GM18909 (cell line): ENCODE measurements around the gene MED9.
"Not testable (repeated sequence)": the region's sequence is repeated elsewhere in the genome, so short reads cannot be mapped to it uniquely, and the experiment has no call there.

Source experiments
- ATAC-seq: cut with Tn5 transposase; IDR thresholded peaks from one replicate; pipeline ENCODE4 v1.9.1; 2021; ENCODE audit warnings: mild to moderate bottlenecking; ENCODE audit not compliant: unreplicated experiment, poor library complexity

Gene MED9

DNA sequence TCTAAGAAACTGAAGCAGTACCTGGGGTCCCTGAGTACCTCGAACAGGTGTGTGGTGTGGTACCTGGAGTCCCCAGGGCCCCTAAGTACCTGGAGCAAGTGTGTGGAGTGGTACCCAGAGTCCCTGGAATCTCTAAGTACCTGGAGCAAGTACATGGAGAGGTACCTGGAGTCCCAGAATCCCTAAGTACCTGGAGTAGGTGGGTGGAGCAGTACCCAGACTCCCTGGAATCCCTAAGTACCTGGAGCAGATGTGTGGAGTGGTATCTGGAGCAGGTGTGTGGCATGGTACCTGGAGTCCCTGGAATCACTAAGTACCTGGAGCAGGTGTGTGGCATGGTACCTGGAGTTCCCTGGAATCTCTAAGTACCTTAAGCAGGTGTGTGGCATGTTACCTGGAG is 22.5 kb upstream of the MED9 start:
- ATAC-seq = no peak

DNA sequence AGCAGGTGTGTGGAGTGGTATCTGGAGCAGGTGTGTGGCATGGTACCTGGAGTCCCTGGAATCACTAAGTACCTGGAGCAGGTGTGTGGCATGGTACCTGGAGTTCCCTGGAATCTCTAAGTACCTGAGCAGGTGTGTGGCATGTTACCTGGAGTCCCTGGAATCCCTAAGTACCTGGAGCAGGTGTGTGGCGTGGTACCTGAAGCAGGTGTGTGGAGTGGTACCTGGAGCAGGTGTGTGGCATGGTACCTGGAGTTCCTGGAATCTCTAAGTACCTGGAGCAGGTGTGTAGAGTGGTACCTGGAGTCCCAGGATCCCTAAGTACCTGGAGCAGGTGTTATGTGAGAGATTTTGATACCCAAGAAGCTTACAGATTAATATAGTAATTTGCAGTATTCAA is 22.1 kb upstream of the MED9 start:
- not testable (repeated sequence) for ATAC-seq

DNA sequence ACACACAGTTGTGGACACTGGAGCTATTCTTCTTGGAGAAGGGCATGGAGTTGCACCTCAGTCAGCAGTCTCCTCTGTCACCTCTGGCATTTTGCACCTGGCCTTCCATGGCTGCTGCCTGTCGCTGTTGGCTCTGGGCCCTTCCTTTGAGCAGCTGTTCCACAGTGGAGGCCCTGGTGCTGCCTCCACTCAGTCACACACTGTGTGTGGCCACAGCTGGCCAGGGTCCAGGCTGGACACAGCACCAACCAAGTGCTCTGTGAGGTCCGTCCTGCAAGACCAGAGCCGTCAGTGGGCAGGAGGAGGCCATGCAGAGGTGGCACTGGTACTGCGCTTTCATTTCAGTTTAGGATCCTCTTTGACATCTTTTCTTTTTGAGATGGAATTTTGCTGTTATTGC is 21.6 kb upstream of the MED9 start:
- ATAC-seq = no peak

DNA sequence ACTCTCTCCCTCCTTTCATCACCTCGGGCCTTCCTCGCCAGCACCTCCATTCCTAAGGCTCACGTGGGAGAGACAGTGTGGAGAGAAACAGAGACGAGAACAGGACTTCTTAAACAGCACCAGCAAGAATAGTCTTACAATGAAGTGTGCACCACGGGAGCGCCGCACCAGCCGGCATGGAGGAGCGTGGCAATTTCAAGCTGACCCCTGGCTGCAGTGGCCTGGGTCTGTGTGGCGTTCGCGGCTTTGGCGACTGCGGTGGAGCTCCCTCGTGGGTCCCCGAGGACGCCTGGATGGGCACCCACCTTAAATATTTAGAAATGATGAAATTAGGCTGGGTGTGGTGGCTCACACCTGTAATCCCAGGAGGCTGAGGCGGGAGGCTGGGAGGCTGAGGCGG is 20.5 kb upstream of the MED9 start:
- no peak for ATAC-seq

DNA sequence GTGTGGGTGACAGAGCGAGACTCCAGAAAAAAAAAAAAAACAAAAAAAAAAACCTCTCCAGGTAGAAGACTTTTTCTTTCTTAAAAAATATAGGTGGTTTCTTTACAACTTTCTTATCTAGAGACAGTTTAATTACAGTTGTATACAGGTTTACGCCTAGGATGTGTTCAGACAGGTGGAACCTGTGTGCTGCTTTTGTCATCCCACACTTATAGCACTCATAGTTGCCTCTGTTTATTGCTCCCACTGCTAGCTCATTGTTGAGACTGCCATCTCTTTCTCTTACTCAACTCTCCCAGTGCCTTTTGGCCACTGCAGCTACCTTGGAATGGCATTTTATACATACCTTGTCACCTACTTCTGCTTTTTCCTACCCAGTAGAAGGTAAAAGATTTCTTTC is 19.1 kb upstream of the MED9 start:
- ATAC-seq = no peak

DNA sequence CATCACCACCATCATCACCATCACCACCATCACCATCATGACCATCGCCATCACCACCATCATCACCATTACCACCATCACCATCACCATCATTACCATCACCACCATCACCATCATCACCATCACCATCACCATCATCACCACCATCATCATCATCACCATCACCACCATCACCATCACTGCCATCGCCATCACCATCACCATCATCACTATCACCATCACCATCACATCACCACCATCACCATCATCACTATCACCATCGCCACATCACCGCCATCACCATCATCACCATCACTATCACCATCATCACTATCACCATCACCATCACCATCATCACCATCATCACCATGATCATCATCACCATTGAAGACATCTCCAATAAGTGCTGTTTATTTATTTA is 16.8 kb upstream of the MED9 start:
- no peak for ATAC-seq

DNA sequence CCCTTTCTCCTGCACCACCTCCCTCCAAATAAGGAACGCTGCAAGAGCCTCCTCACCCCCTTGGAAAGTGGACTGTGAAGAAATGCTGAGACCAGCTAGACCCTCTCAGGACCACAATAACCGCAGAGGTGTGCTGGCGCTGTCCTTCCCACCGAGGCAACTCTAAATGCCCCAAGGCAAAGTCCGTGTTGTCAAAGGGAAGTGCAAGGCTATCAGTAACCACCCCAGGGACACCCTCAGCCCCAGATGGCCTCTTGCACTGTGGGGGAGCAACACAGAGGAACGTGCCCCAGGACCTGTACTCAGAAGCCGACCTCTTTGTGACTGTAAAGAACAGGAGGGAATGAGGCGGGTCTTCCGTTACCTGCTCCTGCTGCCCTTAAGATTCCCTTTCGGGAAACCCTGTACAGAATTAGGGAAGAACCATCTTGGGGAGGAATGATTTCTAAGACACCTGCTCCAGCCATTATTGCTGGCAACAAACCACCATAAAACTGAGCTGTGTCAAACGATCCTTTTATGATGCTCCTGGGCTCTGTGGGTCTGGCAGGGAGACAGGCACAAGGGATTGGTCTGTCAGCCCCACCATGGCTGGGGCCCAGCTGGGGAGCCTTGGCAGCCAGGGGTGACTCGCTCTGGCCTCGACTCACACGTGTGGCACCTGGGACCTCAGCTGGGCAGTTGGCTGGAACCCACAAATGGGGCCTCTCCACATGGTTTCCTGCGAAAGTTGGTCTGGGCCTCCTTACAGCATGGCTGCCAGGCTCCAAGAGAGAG is 14.6 kb upstream of the MED9 start:
- ATAC-seq = no peak

DNA sequence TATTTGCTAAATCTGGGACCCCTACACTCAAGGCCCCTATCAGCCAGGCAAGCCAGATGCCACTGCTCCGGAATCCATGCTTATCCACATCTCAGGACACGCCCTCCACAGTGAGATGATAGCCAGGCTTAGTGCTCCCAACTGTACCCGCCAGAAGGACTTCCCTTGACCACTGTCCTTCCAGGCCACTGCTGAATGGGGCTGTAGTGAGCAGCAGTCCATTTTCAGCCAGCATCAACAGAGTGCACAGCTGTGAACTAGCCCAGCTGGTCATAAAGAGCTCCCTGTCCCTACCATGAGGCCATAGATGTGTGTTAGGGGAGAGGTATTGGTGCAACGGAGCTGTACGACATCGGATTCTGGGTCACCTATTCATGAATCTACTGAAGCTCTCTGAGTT is 13.0 kb upstream of the MED9 start:
- no peak for ATAC-seq

DNA sequence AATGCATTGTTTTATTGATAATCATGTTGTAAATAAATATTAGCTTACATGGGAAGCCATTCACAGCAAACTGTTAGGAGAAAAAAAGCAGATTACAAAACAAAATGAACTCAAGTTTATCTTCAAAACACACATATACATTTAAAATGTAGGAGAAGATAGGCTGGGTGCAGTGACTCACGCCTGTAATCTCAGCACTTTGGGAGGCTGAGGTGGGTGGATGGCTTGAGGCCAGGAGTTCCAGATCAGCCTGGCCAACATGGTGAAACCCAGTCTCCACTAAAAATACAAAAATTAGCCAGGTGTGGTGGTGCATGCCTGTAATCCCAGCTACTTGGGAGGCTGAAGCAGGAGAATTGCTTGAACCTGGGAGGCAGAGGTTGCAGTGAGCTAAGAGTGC is 10.9 kb upstream of the MED9 start:
- ATAC-seq = not testable (repeated sequence)

DNA sequence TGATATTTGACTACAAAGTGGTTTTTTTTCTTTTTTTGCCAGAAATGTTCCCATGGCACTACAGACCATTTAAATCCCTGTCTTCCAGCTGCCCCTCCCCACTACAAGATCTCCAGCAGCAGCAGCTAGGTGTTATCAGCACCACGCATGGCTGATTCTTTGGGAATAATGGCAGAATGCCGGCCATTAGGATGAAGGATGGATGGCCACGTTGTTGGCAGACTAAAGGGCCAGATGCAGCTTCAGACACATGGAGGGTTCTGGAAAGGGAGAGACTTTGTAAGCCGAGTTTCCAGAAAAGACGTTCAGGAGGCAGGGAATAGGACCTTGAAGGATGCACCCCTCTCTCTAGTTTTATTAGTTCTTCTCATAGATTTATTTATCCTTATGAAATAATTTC is 10.3 kb upstream of the MED9 start:
- ATAC-seq = no peak

DNA sequence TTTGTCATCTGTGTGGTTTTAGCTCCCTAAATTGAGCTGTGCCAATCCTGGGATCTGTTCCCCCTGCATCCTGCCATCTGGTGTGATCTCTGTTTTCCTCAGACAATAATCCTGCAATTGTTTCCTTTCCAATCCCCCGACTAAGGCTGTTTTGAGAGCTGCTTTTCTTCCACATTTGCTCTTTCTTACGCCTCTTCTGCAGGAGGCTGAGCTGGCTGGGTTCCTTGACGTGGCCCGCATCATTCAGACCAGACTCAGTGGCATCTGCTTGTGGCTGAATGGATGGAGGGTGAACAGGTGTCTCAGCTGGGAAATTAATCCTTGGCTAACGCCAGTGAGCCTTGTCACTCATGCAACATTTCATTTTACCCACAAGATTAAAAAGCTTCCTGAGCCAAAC is 9.8 kb upstream of the MED9 start:
- no peak for ATAC-seq

DNA sequence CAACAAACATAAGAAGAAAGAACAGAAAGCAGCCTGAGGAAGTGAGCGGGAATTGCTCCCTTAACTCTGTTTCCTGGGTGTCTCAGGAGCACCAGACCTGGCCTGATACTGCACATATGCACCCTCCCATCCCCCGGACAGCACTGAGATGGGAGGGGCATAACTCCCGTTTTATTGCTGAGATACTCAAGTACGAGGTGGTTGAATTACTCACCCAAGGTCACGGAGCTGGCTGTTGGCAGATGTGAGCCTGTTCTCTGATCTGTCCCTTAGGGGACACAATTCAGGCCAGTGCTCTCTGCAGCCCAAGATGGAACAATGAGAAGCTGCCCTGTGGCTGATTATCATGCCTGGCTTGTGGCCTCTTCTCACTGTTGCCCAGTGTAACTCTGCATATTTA is 9.1 kb upstream of the MED9 start:
- ATAC-seq = no peak

DNA sequence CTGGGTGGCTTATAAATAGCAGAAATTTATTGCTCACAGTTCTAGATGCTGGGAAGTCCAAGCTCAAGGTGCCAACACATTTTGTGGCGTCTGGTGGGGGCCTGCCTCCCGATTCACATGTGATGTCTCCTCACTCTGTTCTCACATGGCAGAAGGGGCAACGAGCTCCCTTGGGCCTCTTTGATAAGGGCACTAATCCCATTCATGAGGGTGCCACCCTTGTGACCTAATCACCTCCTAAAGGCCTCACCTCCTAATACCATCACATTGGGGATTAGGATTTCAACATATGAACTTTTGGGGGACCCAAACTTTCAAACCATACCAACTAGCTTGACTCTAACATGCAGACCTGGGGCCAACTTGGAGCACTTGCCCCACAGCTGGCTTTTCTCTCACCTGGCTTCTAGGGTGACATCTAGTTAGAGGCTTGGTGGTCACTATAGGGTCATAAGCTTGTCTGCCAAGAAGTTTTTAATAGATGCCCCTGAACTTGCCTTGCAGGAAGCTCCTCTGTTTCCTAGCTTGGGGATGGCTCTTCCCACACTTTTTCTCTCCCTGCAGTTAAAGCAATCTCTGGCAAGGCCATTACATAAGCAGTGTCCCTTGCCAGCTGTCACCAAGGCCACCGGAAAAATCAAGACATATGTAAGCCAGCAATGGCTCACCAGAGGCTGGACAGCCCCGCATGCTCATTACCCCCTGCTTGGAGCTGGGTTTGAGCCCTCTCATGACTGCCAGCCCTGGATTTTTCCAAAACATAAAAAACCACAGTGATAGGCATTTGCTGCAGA is 8.4 kb upstream of the MED9 start:
- no peak for ATAC-seq

DNA sequence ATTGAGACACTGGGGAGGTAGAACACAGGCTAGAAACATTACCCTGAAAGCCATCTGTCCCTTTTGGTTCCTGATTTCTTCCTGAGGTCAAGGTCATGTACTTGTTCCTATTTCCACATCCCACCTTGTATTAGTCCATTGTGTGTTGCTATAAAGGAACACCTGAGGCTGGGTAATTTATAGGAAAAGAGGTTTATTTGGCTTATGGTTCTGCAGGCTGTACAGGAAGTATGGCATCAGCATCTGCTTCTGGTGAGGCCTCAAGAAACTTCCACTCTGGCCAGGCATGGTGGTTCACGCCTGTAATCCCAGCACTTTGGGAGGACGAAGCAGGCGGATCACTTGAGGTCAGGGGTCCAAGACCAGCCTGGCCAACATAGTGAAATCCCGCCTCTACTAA is 7.4 kb upstream of the MED9 start:
- ATAC-seq = no peak

DNA sequence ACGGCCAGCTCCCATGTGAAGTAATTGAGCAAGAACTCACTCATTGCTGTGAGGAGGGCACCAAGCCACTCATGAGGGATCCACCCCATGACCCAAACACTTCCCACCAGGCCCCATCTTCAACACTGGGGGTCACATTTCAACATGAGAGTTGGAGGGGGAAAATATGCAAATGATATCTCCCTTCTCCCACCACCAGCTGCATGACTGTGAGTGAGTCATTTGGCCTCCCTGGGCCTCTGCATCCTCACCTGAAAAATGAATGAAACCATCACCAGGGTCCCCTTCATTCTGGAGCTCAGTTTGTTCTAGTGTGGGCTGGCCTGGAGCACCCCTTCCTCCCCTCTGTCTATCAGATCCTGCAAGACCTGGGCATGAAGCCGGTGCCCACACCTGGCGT is 6.8 kb upstream of the MED9 start:
- ATAC-seq = no peak

DNA sequence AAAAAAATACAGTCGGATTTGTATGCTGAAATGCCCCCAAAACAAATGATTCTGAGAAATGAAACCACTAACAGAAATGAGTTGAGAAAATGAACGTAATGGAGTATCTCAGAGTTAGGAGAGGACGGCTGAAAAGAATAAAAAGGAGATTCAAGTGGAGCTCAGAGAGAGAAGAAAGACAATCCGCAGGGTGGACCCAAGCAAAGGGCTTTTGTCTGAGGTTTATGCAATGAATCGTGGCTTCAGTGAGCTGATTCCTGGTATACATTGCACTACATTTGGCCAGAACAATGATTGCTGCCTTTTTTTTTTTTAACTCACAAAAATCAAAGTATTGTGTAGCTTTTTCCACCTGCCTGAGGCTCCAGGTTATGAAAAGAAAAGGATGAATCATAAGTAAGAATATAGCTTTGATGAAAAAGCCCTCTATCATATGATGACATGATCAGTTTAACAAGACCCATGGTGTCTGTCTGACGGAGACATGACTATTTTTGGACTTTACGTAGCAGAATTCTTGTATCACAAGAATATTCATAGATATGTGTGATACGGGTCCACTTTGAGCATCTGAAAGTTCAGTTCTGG is 4.4 kb upstream of the MED9 start:
- ATAC-seq = no peak

DNA sequence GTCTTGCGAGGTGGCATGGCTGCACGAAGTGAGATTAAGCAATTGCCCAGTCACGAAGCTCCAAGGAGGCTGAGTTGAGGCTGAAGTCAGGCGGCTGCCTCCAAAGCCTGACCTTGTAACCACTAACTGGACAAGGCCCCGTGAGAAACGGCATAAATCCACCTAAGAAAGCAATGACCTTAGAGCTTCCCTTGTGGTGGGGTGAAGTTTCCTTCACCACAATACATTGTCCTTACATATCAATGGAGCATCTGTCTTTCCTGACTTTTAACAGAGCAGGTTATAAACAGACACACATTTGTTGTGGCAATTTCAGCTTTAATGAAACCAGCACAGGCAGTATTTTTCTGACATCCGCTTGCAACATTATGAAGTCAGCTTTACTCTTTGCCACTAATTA is 2.5 kb upstream of the MED9 start:
- no peak for ATAC-seq

DNA sequence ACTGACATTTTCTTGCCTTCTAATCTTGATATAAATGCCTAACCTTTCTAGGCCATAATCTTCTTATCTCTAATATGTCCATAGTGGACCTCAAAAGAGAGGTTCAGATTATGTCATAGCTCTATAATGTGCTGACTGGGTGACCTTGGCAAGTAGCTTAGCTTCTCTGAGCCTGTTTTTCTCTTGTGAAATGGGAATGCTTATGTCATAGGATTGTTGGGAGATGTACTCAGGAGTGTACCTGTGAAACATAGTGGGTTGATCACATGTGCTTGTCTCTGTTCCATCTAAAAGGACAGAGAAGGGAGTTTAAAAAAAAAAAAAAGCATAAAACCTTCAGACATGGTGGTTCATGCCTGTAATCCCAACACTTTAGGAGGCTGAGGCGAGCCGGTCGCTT is 2.4 kb downstream of the MED9 start:
- ATAC-seq = no peak

DNA sequence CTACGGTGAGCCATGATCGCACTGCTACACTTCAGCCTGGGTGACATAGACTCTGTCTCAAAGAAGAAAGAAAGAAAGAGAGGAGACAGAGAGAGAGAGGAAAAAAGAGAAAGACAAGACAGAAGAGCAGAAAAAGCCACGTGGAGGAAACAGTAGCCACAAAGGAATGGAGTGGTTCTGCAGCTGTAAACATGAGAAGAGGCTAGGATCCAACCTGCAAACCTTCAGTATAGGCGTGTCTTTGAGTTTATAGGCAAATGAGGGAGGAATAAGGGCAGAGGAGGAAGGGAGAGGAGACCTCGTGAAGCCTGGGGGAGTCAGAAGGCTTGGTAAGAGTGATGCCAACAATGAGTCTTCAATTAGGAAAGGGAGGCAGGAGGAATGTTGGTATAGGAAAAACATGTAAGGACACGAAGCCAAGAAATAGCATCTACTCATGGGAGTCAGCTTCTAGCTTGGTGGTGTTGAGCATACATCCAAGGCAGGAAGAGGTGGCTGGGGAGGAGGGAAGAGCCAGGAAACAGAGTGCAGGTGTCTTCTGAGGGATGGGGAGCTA is 3.9 kb downstream of the MED9 start:
- ATAC-seq = no peak

DNA sequence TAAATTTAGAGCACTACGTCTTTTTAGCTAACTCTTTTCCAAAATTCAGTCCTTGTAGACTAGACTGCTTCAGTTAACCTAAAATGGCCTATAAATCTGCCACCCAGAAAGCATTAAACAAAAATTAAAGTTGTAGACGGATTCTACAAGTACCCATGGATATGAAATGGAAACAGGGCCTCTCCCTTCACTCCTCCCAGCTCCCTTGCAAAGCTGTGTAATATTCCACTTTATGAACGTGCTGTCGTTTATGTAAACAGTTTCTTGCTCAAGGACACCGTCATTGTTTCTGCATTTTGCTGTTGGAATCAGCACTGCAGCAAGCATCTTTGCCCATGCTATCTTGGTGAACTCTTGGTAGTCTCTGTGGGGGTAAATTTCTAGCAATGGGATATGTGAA is 5.1 kb downstream of the MED9 start:
- ATAC-seq = no peak

DNA sequence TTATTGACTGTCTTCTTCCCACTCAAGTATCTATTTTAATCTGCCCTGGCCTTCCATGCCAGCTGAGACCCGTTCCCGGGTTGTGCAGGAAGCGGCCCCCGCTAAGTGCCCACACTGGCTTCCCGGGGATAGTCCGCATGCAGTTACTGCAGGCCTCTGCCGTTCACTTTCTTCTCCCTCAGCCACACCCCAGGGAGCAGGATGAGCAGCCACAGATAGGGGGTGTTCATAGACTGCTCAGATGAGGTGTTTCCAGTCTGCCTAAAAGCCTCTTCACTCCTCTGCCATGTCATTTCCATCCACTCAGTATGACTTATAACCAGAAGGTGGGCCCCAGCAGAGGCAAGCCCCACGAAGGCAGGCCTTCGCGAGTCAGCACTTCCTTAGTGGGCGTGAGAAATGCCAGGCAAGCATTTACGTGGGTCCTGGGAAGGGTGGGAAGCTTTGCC is 7.7 kb downstream of the MED9 start:
- no peak for ATAC-seq
